ENCODE results near the gene TMEM132C. TPM values are rescaled to one million over a fixed set of nuclear protein-coding genes. Genes with fewer than 3 reads are reported as not detected.

Gene TMEM132C
- total RNA-seq, 1 experiment from 2014 or later, result not detected

GRCh38 chr12:128383357-128383937 lies 116.5 kb downstream of the TMEM132C start (continued):
- no peak for TF ChIP-seq TCF7 (CRISPR knock-in tag; IDR thresholded peaks at IDR 0.05; ENCODE audit: low read depth)
- TF ChIP-seq NFE2L1 (CRISPR knock-in tag; IDR thresholded peaks at IDR 0.05), result no peak
- TF ChIP-seq TEAD4 (CRISPR knock-in tag; IDR thresholded peaks at IDR 0.05), result no peak
- no peak for TF ChIP-seq GRHL2 (CRISPR knock-in tag; IDR thresholded peaks at IDR 0.05; ENCODE audit: insufficient replicate concordance, severe bottlenecking)

GRCh38 chr12:128385736-128386135 lies 118.8 kb downstream of the TMEM132C start:
- Mint-ChIP-seq H3K27ac (no peak overlapping the region), H3K4me1 (no peaks in the 10 kb centered on the region), H3K4me3 (no peak overlapping the region), H3K9me3 (peaks cover 72% of the 10 kb centered on the region), H3K27me3 (ENCODE audit: low read depth) (peaks cover 13% of the 10 kb centered on the region), H3K36me3 (peaks cover 72% of the 10 kb centered on the region)
- no peak for ATAC-seq
- ChIA-PET CTCF (no interaction called here), POLR2A (no interaction called here)
- TF ChIP-seq, protein P1, sequence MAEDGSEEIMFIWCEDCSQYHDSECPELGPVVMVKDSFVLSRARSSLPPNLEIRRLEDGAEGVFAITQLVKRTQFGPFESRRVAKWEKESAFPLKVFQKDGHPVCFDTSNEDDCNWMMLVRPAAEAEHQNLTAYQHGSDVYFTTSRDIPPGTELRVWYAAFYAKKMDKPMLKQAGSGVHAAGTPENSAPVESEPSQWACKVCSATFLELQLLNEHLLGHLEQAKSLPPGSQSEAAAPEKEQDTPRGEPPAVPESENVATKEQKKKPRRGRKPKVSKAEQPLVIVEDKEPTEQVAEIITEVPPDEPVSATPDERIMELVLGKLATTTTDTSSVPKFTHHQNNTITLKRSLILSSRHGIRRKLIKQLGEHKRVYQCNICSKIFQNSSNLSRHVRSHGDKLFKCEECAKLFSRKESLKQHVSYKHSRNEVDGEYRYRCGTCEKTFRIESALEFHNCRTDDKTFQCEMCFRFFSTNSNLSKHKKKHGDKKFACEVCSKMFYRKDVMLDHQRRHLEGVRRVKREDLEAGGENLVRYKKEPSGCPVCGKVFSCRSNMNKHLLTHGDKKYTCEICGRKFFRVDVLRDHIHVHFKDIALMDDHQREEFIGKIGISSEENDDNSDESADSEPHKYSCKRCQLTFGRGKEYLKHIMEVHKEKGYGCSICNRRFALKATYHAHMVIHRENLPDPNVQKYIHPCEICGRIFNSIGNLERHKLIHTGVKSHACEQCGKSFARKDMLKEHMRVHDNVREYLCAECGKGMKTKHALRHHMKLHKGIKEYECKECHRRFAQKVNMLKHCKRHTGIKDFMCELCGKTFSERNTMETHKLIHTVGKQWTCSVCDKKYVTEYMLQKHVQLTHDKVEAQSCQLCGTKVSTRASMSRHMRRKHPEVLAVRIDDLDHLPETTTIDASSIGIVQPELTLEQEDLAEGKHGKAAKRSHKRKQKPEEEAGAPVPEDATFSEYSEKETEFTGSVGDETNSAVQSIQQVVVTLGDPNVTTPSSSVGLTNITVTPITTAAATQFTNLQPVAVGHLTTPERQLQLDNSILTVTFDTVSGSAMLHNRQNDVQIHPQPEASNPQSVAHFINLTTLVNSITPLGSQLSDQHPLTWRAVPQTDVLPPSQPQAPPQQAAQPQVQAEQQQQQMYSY (CRISPR knock-in tag; IDR thresholded peaks at IDR 0.05), result no peak
- TF ChIP-seq CDX4 (CRISPR knock-in tag; IDR thresholded peaks at IDR 0.05; ENCODE audit: borderline replicate concordance), result no peak
- TF ChIP-seq NR2C2 (CRISPR knock-in tag; IDR thresholded peaks at IDR 0.05), result no peak
- TF ChIP-seq GRHL2 (CRISPR knock-in tag; IDR thresholded peaks at IDR 0.05; ENCODE audit: insufficient replicate concordance, severe bottlenecking), result no peak
- TF ChIP-seq, protein P2, sequence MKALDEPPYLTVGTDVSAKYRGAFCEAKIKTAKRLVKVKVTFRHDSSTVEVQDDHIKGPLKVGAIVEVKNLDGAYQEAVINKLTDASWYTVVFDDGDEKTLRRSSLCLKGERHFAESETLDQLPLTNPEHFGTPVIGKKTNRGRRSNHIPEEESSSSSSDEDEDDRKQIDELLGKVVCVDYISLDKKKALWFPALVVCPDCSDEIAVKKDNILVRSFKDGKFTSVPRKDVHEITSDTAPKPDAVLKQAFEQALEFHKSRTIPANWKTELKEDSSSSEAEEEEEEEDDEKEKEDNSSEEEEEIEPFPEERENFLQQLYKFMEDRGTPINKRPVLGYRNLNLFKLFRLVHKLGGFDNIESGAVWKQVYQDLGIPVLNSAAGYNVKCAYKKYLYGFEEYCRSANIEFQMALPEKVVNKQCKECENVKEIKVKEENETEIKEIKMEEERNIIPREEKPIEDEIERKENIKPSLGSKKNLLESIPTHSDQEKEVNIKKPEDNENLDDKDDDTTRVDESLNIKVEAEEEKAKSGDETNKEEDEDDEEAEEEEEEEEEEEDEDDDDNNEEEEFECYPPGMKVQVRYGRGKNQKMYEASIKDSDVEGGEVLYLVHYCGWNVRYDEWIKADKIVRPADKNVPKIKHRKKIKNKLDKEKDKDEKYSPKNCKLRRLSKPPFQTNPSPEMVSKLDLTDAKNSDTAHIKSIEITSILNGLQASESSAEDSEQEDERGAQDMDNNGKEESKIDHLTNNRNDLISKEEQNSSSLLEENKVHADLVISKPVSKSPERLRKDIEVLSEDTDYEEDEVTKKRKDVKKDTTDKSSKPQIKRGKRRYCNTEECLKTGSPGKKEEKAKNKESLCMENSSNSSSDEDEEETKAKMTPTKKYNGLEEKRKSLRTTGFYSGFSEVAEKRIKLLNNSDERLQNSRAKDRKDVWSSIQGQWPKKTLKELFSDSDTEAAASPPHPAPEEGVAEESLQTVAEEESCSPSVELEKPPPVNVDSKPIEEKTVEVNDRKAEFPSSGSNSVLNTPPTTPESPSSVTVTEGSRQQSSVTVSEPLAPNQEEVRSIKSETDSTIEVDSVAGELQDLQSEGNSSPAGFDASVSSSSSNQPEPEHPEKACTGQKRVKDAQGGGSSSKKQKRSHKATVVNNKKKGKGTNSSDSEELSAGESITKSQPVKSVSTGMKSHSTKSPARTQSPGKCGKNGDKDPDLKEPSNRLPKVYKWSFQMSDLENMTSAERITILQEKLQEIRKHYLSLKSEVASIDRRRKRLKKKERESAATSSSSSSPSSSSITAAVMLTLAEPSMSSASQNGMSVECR (CRISPR knock-in tag; IDR thresholded peaks at IDR 0.05; ENCODE audit: borderline replicate concordance), result no peak
- TF ChIP-seq IRF2 (CRISPR knock-in tag; IDR thresholded peaks at IDR 0.05; ENCODE audit: borderline replicate concordance, low read depth), result no peak
- no peak for TF ChIP-seq TEAD1 (CRISPR knock-in tag; IDR thresholded peaks at IDR 0.05)
- TF ChIP-seq TEAD4 (CRISPR knock-in tag; IDR thresholded peaks at IDR 0.05), result no peak
- TF ChIP-seq ZNF138 (CRISPR knock-in tag; conservative IDR thresholded peaks at IDR 0.05), result no peak
- DNase-seq (ENCODE audit: low spot score), result no peak

DNA sequence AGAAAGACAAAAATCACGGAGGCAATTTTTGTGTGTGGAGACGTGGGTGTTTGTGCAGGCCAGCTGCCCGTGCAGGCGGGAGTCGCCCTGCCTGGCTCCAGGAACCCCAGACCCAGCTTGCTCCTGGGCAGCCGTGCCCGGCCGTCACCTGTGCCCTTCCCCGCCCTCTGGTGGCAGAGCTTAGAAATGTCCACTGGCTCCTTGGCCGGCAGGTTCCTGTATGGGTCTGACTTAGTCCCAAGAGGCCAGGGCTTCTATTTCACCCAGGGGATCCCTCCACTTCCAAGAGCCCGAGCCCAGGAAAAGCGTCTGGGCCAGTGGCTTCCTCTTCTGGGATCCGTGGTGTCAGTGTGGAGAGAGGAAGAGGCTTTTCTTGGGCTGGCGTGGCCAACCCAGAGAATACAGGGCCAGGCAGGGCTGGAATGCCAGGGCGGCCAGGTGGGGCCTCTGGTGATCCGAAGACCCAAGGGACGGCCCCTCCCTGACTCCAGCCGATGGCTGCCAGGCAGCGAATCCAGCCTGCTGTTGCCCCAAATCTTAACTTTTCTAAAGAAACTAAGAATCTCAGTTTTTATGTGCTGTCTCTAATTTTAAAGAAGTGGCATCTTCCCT lies 120.9 kb downstream of the TMEM132C start:
- CTCF ChIA-PET, result no interaction called here
- no peak for DNase-seq (ENCODE audit: low spot score)
- no peak overlapping the region for H3K27ac Mint-ChIP-seq
- H3K36me3 Mint-ChIP-seq, result peaks cover 79% of the 10 kb centered on the region
- H3K9me3 Mint-ChIP-seq, result peaks cover 68% of the 10 kb centered on the region
- H3K4me1 Mint-ChIP-seq, result no peaks in the 10 kb centered on the region
- no peak overlapping the region for H3K4me3 Mint-ChIP-seq
- POLR2A ChIA-PET, result no interaction called here
- peaks cover 10% of the 10 kb centered on the region for H3K27me3 Mint-ChIP-seq (ENCODE audit: low read depth)
- ATAC-seq, result no peak
- TF ChIP-seq, protein P3, sequence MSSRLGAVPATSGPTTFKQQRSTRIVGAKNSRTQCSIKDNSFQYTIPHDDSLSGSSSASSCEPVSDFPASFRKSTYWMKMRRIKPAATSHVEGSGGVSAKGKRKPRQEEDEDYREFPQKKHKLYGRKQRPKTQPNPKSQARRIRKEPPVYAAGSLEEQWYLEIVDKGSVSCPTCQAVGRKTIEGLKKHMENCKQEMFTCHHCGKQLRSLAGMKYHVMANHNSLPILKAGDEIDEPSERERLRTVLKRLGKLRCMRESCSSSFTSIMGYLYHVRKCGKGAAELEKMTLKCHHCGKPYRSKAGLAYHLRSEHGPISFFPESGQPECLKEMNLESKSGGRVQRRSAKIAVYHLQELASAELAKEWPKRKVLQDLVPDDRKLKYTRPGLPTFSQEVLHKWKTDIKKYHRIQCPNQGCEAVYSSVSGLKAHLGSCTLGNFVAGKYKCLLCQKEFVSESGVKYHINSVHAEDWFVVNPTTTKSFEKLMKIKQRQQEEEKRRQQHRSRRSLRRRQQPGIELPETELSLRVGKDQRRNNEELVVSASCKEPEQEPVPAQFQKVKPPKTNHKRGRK (CRISPR knock-in tag; IDR thresholded peaks at IDR 0.05; ENCODE audit: borderline replicate concordance), result no peak
- TF ChIP-seq USF2 (CRISPR knock-in tag; IDR thresholded peaks at IDR 0.05), result no peak
- TF ChIP-seq, protein P4, sequence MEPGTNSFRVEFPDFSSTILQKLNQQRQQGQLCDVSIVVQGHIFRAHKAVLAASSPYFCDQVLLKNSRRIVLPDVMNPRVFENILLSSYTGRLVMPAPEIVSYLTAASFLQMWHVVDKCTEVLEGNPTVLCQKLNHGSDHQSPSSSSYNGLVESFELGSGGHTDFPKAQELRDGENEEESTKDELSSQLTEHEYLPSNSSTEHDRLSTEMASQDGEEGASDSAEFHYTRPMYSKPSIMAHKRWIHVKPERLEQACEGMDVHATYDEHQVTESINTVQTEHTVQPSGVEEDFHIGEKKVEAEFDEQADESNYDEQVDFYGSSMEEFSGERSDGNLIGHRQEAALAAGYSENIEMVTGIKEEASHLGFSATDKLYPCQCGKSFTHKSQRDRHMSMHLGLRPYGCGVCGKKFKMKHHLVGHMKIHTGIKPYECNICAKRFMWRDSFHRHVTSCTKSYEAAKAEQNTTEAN (CRISPR knock-in tag; IDR thresholded peaks at IDR 0.05), result no peak
- TF ChIP-seq, protein P5, sequence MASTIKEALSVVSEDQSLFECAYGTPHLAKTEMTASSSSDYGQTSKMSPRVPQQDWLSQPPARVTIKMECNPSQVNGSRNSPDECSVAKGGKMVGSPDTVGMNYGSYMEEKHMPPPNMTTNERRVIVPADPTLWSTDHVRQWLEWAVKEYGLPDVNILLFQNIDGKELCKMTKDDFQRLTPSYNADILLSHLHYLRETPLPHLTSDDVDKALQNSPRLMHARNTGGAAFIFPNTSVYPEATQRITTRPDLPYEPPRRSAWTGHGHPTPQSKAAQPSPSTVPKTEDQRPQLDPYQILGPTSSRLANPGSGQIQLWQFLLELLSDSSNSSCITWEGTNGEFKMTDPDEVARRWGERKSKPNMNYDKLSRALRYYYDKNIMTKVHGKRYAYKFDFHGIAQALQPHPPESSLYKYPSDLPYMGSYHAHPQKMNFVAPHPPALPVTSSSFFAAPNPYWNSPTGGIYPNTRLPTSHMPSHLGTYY (CRISPR knock-in tag; IDR thresholded peaks at IDR 0.05), result no peak

Data from WTC11 (cell line).